ENCODE results near the gene PDGFC.
A peak's percentile ranks its signal among the peaks of the same experiment; 100 is the strongest.

The PDGFC gene

DNA sequence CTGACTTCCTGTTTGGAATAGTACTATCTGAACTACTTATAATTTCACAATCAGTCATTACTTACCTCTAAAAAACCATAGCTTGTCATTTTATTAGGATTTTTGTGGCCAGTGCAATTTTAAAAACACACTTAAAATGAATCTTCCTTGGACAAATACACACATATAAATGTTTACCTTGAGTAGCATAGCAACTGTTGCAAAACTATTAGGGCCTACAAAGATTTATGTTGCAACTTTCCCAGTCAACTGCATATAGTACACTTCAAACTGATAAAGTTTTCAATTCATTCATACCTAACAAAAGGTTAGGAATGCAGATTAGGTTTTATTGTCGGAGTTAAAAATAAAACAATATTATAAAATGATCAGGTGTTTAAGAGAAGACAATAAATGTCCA is 193.0 kb downstream of the PDGFC start:
- DNase-seq, result no peak

- DNase-seq, result no peak
These were observed 193.5 kb downstream of the PDGFC start for GRCh38 chr4:156778093-156778492.

DNA sequence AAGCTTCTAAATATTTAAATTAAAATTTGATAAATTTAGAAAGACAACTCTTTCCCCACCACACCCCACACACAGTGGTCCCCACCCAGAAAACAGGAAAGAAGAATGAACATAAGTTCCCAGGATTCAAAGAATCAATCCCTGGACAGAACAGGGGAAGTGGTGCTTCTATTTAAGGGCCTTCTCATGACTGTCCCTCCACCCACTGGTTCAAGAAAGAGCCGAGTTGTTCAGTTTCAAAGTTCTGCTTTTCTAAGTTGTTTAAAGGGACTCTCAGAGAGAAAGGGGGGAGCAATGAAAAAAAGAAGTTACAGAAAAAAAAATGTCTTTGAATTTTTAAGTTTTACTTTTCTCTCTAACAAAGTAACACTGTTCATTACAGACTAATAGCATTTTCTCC is 195.8 kb downstream of the PDGFC start:
- no peak for DNase-seq

DNA sequence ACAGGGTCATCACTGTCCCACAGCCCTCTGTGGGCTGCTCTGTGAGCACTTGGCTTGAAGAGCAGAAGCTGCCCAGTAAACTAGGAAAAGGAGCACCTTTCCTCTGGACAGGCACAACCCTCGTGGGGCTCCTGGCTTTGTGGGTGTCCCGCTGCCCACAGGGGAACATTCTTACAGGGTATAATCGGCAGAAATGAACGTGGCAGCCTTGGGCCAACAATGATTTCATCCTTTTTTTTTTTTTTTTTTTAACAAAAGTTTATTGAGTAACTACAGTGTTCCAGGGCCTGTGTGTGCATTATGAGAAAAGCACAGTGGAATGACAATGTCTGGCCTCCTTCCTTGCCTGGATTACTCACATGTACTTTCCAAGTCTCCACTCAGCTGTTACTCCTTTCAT is 197.2 kb downstream of the PDGFC start:
- DNase-seq, result no peak

DNA sequence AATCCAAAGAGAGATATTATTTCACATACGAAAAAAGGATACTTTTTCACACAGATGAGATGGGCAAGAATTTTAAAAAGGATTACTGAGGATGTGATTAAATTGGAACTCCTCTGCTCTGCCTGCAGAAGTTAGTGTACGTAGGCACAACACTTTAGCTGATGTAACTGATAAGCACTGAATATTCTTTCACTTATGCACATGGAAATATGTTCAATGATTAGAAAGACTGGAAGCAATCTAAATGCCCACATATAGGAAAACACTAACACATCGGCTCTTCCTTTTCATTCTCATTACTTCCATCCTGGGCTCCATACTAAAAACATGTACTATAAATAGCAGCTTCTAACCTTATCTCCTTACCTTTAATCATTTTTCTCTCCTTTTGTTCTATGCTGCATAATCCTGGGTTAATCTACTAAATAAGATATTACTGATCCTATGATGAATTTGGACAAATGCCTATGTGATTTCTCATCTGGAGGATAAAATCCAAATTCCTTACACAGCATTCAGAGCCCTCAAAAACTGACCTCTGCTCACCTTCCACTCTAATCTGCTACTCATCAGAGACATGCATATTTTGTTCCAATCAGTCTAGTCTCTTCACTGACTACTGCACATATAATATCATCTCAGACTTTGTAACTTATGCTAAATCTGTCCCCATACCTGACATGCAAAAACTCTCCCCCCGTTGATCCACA is 197.8 kb downstream of the PDGFC start:
- no peak for DNase-seq

DNA sequence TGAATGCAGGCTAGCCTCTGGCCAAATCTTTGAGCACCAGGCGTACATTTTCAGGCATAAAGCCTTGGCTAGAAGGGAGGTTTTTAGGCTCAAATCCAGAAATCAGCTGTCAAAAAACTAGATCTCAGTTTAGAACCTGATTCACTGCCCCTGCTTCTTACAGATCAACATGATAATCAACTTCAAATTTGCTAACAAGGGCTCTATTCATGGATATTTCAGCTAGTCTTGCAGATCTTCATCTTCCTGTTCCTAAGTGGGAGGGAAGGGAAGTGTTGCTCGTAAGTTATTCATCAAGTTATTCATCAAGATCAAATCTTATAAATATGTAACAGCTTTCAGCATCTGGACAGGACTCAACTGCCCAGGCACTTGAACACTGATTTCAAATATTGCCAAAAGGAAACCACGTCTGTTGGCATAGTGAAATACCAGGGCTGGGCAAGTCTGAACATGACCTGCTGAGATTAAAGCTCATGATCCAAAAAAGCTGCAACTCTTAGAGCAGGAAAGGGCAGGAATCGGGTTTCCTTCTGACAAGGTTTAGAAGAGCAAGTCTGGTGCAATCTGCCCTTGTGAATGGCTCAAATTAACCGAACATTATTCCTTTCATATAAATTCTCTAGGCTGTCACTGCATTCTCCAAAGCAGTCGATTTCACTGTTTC is 200.3 kb downstream of the PDGFC start:
- DNase-seq, result no peak

GRCh38 chr4:156770140-156770539 is 201.5 kb downstream of the PDGFC start:
- no peak for DNase-seq

- DNase-seq, result no peak
These were observed 203.6 kb downstream of the PDGFC start for GRCh38 chr4:156767911-156768415.

GRCh38 chr4:156766846-156767245 is 204.8 kb downstream of the PDGFC start:
- DNase-seq, result no peak

GRCh38 chr4:156765277-156765676 is 206.3 kb downstream of the PDGFC start:
- no peak for DNase-seq

GRCh38 chr4:156764846-156765245 is 206.8 kb downstream of the PDGFC start:
- no peak for DNase-seq

DNA sequence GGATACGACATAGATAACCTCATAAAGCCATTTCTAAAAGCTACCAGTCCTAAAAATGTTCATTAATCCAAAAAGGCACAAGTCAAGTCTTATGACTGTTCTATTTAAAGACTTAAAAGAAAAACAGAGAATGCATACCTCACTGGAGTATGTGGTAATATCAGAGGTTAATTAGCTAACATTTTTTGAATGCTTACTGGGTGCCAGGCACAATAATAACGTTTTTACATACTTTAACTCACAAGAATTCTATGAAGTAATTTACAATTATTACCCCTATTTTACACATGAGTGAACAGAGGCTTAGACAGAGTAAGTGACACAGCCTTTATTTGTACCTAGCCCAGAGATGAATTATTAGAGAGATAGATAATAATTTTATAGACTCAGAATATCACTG is 207.5 kb downstream of the PDGFC start:
- no peak for DNase-seq

DNA sequence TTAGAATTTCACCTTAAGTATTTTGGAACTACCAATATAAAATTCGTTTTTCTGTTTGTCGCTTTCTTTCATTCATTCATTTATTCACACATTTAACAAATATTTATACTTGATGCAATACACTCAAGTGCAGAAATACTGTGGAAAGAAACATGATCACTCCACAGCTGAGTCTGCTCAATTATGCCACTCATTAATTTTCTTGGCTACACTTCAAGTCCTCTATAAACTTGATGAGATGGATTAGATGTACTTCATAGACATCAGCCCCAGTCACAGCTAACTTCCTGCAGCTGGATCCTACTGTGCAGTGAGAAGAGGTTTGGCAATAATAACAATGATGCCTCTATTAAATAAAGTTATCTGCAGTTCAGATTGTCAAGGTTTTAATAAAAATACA is 208.1 kb downstream of the PDGFC start:
- DNase-seq, result peak; percentile 65

GRCh38 chr4:156762851-156763250 is 208.7 kb downstream of the PDGFC start:
- DNase-seq, result peak; percentile 7

DNA sequence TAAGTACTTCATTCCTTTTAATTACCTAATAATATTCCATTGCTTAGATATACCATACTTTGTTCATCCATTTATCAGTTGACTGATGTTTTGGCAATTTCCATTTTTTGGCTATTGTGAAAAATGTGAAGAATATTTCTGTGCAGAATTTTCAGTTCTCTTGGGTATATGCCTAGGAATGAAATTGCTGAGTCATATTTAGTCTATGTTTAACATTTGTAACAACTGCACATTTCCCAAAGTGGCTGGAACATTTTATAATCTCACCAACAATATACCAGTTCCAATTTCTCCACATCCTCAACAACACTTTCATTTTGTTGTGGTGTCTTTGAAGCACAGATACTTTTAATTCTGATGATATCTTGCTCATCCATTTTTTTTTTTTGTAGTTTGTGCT is 215.5 kb downstream of the PDGFC start:
- DNase-seq, result no peak

GRCh38 chr4:156754832-156755570 is 216.6 kb downstream of the PDGFC start:
- no peak for DNase-seq

DNA sequence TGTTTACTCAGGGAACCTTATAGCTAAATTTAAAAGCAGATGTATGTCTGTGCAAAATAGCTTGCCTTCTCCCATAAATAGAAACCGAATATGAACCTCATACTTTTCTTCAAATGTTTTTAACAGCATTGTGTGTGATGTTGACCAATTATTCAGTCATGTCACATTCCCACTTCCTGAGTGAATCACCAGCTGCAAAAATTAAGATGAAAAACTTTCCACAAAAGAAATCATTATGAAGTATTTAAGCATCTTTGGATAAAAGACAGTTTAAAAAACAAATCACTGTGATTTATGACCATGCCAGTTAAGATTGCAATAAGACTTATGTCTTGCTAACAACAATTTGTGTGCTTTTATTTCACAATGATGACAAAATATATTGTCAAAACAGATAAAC is 220.1 kb downstream of the PDGFC start:
- no peak for DNase-seq

DNA sequence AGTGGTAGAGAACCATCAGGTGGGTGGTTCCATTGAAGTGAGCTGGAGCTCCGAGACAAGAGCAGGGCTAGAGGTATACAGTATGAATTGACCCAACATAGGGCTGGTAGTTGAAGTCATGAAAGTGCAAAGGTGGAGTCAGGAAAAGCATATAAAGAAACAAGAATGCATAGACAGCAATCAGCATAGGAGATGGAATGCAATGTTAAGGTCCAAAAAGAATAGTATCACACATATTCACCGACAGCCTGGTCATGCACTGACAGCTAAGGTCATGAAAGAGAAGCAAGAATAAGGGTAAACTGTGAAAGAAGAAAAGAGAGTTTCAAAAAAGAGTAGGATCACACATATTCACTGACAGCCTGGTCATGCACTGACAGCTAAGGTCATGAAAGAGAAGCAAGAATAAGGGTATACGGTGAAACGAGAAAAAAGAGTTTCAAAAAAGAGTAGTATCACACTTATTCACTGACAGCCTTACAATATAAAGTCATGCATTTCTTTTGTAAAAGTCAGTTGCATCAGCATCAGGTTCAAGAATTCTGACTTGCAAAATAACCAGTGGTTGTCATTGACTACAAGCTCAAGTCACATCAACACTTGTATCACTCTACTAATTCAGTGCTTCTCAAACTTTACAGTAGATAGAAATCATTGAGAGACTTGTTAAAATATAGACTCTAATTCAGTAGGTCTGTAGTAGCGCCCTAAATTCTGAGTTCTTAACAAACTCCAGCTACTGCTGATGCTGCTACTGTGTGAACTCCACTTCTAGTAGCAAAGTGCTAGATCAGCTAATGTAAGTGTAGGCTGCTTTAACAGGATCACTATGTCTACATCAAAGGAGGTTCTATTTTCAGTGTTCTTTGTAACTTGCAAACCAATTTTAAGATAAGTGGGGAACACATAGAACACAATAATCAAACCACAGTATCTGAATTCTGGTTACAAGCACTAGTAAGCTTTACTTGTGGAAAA is 221.9 kb downstream of the PDGFC start:
- no peak for DNase-seq

DNA sequence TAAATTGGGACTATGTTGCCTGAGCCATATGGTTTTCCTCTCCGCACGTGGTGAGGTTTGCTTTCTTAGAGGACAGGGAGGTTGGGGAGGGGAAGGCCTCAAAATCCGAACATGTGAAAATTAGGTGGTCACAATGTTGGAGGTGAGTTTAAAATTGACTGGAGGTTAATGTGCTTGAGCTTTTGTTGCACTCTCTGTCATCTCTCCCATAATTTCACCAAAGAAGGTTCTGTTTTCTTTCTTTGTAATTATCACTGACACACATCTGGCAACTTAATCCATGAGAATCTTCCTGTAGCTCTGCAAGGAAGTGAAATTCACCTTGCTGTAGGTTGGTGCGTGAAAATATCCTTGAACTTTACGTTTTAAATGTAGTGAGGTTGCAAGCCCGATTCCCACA is 225.5 kb downstream of the PDGFC start:
- DNase-seq, result no peak

GRCh38 chr4:156738766-156739165 is 232.8 kb downstream of the PDGFC start:
- DNase-seq, result no peak

DNA sequence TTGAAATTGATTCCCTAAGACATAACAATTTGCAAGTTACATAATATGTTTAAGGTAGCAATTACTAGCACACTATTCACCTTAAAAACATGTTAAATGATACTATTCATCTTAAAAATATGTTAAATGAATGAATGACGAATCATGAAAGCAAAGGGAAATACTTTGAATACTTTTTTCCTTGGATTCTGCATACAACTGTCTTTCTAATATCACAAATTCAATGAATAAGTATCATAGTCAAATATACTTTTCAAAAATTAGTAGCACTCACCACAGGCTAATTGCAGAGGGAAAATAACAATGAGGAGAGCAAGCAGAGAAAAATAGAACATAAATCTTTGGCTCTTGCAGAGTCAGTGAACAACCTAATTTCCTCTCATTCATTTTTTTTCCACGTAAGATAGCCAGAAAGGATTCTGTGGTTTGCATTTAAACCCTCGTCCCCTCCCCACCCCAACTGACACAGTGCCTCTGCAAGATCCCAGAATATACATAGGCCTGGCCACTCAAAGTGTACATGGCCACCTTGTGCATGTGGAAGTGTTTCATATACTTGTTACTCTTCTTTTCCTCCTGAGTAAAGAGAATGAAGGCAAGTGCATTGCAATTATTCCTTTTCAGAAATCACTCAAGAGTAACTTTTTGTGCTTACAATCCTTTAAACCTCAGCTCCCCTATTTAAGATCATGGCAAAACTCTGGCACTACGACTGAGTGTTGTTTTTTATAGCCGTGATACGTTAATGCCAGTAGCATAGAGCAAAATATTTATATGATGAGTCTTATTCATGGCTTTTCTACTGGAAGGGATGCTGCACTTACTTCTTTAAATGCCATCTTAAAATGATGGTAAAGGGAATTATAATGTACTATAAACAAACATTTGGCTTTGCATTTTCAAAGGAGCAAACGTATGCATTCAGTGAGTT is 236.4 kb downstream of the PDGFC start:
- DNase-seq, result no peak

DNA sequence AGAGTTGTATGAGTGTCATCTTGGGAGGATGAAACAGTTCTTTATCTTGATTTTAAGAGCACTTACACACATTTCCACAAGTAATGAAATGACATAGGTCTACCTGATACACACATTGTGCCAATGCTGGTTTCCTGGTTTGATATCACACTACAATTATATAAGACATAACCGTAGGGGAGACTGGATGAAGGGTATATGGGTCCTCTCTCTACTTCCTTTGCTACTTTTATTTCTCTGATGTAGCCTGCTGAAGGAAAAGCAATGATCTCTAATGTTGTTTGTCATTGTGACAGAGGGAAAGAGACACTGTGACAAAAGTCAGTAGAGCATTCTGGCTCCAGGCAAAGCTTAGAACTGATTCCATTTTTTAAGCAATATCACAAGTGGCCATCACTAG is 238.0 kb downstream of the PDGFC start:
- no peak for DNase-seq

All from NCI-H1092 treated with DMSO at 0.1 percent for 48 hours (cell line).